Right lobe of liver (tissue), 4 donors: ENCODE measurements around the gene UCN2.

Source experiments
- CTCF ChIP-seq, 4 donors: fragments of 200-600 bp in 3 of 4; fragments of 450-650 bp in 1 of 4; IDR thresholded peaks; one replicate each; pipeline versions ENCODE4 v1.5.1 to v1.8.0; 2016 to 2022; ENCODE audit warnings: antibody characterized with exemption in 4 of 4, mild to moderate bottlenecking in 2 of 4
- POLR2A ChIP-seq: fragments of 450-650 bp; IDR thresholded peaks from one replicate; pipeline ENCODE4 v1.6.1; 2017; ENCODE audit warnings: antibody characterized with exemption, mild to moderate bottlenecking
- donor health status: DM: no; HTN: no; CAD: no.
- donor health status: DM: no; HTN: no; CAD: no.
- donor health status: DM: no; HTN: yes; CAD: no.

- TF ChIP-seq CTCF (IDR thresholded peaks at IDR 0.05) (no peak), POLR2A (no peak)
These were observed at the start of gene UCN2 for GRCh38 chr3:48563382-48563918.
